K562 (cell line): Measurements from ENCODE around the gene HECW1. TPM values are rescaled to one million over a fixed set of nuclear protein-coding genes. Genes with fewer than 3 reads are reported as not detected.

Source experiments
- ATAC-seq: fragments of 200-7000 bp; cut with Tn5 transposase; 3 replicates; pipeline ENCODE4 v1.9.1; 2020; ENCODE audit warnings: moderate library complexity
- BruUV-seq: library from RNA; stranded (reverse); fragments of 400-500 nt; replicated peaks from 2 replicates; lab custom pipeline; 2021; lab: Mats Ljungman, UMichigan
- CTCF ChIA-PET: fragments of 300-600 bp; formaldehyde crosslinking; extraction: SDS; loops from one replicate; lab custom pipeline; 2021; ENCODE audit warnings: low intra/inter-chr PET ratio; lab: Yijun Ruan, JAX
- POLR2A ChIA-PET: fragments of 300-600, 350-650 bp; sonication (Branson Sonifier 250); formaldehyde crosslinking; extraction: SDS; loops from one replicate; lab custom pipeline; 2021; ENCODE audit warnings: antibody characterized with exemption, inconsistent platforms; lab: Yijun Ruan, JAX
- DNase-seq, 4 experiments: peaks; one replicate each; pipeline versions ENCODE4 v3.0.0 to v3.0.0-alpha.2; 2011 to 2018; ENCODE audit warnings: low spot score in 3 of 4, mixed read lengths in 3 of 4; ENCODE audit errors: extremely low read depth in 1 of 4
- FAIRE-seq: peaks from 2 replicates; lab custom pipeline; 2011; peaks lifted over from hg19 to GRCh38; lab: Jason Lieb, UNC
- H2AFZ ChIP-seq: 2 replicates; pipeline ENCODE4 v1.6.0; 2011; ENCODE audit warnings: low read depth, low read length, control low read depth, inconsistent platforms
- H3K27ac ChIP-seq: fragments of 200-600 bp; 3 replicates; pipeline ENCODE4 v1.8.0; 2011; ENCODE audit warnings: low read depth, mild to moderate bottlenecking, control low read depth, inconsistent platforms, low read length, moderate library complexity, mixed read lengths; ENCODE audit errors: extremely low read depth
- H3K27me3 ChIP-seq, 2 experiments: fragments of 300-600 bp in 1 of 2; 2 replicates in 1 of 2; 3 replicates in 1 of 2; pipeline versions ENCODE4 v1.6.0 to v1.8.0; 2011; ENCODE audit warnings: inconsistent platforms in 2 of 2, low read length in 2 of 2, mild to moderate bottlenecking in 1 of 2, mixed read lengths in 1 of 2, moderate library complexity in 1 of 2; ENCODE audit not compliant: control insufficient read depth in 2 of 2, insufficient read depth in 2 of 2
- H3K36me3 ChIP-seq: fragments of 300-600 bp; 3 replicates; pipeline ENCODE4 v1.8.0; 2011; ENCODE audit warnings: mild to moderate bottlenecking, low read length, inconsistent platforms; ENCODE audit not compliant: control insufficient read depth, insufficient read depth
- H3K4me1 ChIP-seq, 2 experiments: fragments of 200-600 bp in 1 of 2; replicated peaks in 1 of 2; 2 replicates in 1 of 2; 3 replicates in 1 of 2; pipeline versions ENCODE4 v1.5.1 to v1.8.0; 2011; ENCODE audit warnings: inconsistent platforms in 2 of 2, low read length in 2 of 2, mild to moderate bottlenecking in 1 of 2, mixed read lengths in 1 of 2, moderate library complexity in 1 of 2; ENCODE audit not compliant: control insufficient read depth in 2 of 2, insufficient read depth in 2 of 2
- H3K4me2 ChIP-seq: 2 replicates; pipeline ENCODE4 v1.6.1; 2011; ENCODE audit warnings: low read length, control low read depth, inconsistent platforms, mixed read lengths; ENCODE audit not compliant: insufficient read depth
- H3K4me3 ChIP-seq: fragments of 200-600 bp; sonication (generic), shearing (Covaris generic); 2 replicates; pipeline ENCODE4 v1.5.1; 2016; ENCODE audit warnings: control low read depth, inconsistent platforms
- H3K79me2 ChIP-seq: fragments of 200-600 bp; 3 replicates; pipeline ENCODE4 v1.8.0; 2011; ENCODE audit warnings: low read length, inconsistent platforms; ENCODE audit not compliant: control insufficient read depth, insufficient read depth
- H3K9ac ChIP-seq, 2 experiments: 2 replicates each; pipeline versions ENCODE4 v1.6.0 to v1.6.1; 2011; ENCODE audit warnings: low read depth in 2 of 2, low read length in 2 of 2, control low read depth in 1 of 2, inconsistent platforms in 1 of 2, mild to moderate bottlenecking in 1 of 2, mixed read lengths in 1 of 2; ENCODE audit not compliant: insufficient read depth in 1 of 2
- H3K9me1 ChIP-seq: one replicate; pipeline ENCODE4 v1.6.0; 2011; ENCODE audit warnings: inconsistent platforms, mild to moderate bottlenecking, low read length, moderate library complexity; ENCODE audit not compliant: control insufficient read depth, insufficient read depth
- H3K9me3 ChIP-seq: replicated peaks from 2 replicates; pipeline ENCODE4 v1.5.1; 2011; ENCODE audit warnings: low read depth, low read length, inconsistent platforms; ENCODE audit not compliant: control insufficient read depth, insufficient read depth
- H4K20me1 ChIP-seq: replicated peaks from 2 replicates; pipeline ENCODE4 v1.6.1; 2011; ENCODE audit warnings: low read length, inconsistent platforms, mixed read lengths; ENCODE audit not compliant: control insufficient read depth, insufficient read depth
- TARDBP ChIP-seq: fragments of 450-650 bp; IDR thresholded peaks from 2 replicates; pipeline ENCODE4 v1.6.1; 2016
- USF2 ChIP-seq: sonication (generic); formaldehyde crosslinking; IDR thresholded peaks from 2 replicates; pipeline ENCODE4 v1.5.0; 2020; ENCODE audit warnings: missing genetic modification reagents
- WGBS: fragments of 100-300 bp; shearing (Covaris generic); methylation state at CpG from one replicate; pipeline ENCODE4 v1.1.6; 2016; ENCODE audit warnings: low coverage, mixed read lengths; ENCODE audit not compliant: insufficient coverage; ENCODE audit errors: missing lambda C conversion rate; 5-methylcytosine and 5-hydroxymethylcytosine counted together
- in situ Hi-C: fragments of 300-500 bp; cut with MboI; formaldehyde crosslinking; loops from 4 replicates; pipeline ENCODE4 v1.15.0; 2018; ENCODE audit warnings: inconsistent platforms, mixed read lengths
- intact Hi-C: fragments of 100-400 bp; cut with micrococcal nuclease; formaldehyde crosslinking; loops from 2 replicates; pipeline ENCODE4 v1.14.2; 2022
- polyA plus RNA-seq, 8 experiments: library from polyadenylated mRNA; depleted of rRNA in 4 of 8; stranded (reverse) in 5 of 8; unstranded in 3 of 8; fragments of >200 nt; fragmentation: Nextera tagmentation in 2 of 8; fragmentation: Illumina TruSeq in 1 of 8; extraction: Ambion mirVana in 2 of 8; extraction: Trizol in 1 of 8; gene quantifications; 2 replicates each; pipeline versions ENCODE4 v1.2.1 to v1.2.3, GENCODE V29; 2011 to 2014; ENCODE audit warnings: inconsistent platforms in 1 of 8, missing spikeins in 1 of 8
- total RNA-seq, 7 experiments: library from RNA; depleted of rRNA in 6 of 7; stranded (reverse); fragments of >200 nt in 6 of 7; fragmentation: Illumina TruSeq in 2 of 7; extraction: Trizol in 2 of 7; gene quantifications; 2 replicates each; pipeline versions ENCODE4 v1.2.1 to v1.2.3, GENCODE V29; 2011 to 2021; ENCODE audit warnings: low replicate concordance in 1 of 7
- TF ChIP-seq, protein P1 (sequence below): sonication (generic); formaldehyde crosslinking; IDR thresholded peaks from 2 replicates; pipeline ENCODE4 v1.8.0; 2022; ENCODE audit warnings: mild to moderate bottlenecking, missing genetic modification reagents

The HECW1 gene
- total and polyA plus RNA-seq, 9 of the 15 experiments (the other 6 are each of a cell fraction or from before 2014, with no cell fraction given) = 0.07 to 0.31 (median 0.13) TPM; not detected in 4

DNA sequence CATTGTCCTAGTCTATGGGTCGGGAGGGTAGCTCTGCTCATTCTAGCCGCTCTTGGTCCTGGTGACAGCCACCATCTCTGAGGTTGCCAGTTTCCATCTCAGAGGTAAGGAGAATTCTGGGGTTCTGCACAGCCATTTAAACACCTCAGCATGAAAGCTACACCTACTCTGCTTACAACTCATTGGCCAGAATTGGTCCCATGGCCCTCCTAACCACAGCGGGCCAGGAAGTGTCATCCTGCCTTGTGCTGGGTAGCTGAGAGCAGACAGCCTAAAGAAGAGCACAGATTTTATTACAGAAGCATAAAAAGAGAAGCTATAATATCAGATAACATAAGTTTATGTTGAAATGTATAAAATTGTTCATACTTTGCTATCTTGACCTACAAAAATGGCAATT, 152.7 kb downstream of the HECW1 start:
- intact Hi-C loops (loop anchor here (10.0 kb wide), 2 partner anchors 150 to 170 kb away; partner anchors contain the start of gene HECW1), in situ Hi-C loops (loop anchor here (25.0 kb wide), 1 partner anchor 328 kb away; the partner anchor contains the start of genes MRPL32 and PSMA2)
- no peak overlapping the region for H3K4me3 ChIP-seq
- ATAC-seq = no peak; the same call in 2 of the 3 replicates
- no peak overlapping the region for H2AFZ ChIP-seq
- H4K20me1 ChIP-seq = no peaks in the 10 kb centered on the region; the same call in 1 of the 2 replicates
- H3K79me2 ChIP-seq = no peaks in the 10 kb centered on the region
- POLR2A ChIA-PET = no interaction called here
- FAIRE-seq = no peak
- H3K27ac ChIP-seq = no peak overlapping the region
- peaks cover 10 to 20% of the 10 kb centered on the region in 2 experiments for H3K27me3 ChIP-seq
- no peak for DNase-seq
- no TSS peak for BruUV-seq
- no peak overlapping the region for H3K4me2 ChIP-seq
- WGBS = 5% methylated on average over 3 of the region's 3 CpGs
- TF ChIP-seq, protein P1, sequence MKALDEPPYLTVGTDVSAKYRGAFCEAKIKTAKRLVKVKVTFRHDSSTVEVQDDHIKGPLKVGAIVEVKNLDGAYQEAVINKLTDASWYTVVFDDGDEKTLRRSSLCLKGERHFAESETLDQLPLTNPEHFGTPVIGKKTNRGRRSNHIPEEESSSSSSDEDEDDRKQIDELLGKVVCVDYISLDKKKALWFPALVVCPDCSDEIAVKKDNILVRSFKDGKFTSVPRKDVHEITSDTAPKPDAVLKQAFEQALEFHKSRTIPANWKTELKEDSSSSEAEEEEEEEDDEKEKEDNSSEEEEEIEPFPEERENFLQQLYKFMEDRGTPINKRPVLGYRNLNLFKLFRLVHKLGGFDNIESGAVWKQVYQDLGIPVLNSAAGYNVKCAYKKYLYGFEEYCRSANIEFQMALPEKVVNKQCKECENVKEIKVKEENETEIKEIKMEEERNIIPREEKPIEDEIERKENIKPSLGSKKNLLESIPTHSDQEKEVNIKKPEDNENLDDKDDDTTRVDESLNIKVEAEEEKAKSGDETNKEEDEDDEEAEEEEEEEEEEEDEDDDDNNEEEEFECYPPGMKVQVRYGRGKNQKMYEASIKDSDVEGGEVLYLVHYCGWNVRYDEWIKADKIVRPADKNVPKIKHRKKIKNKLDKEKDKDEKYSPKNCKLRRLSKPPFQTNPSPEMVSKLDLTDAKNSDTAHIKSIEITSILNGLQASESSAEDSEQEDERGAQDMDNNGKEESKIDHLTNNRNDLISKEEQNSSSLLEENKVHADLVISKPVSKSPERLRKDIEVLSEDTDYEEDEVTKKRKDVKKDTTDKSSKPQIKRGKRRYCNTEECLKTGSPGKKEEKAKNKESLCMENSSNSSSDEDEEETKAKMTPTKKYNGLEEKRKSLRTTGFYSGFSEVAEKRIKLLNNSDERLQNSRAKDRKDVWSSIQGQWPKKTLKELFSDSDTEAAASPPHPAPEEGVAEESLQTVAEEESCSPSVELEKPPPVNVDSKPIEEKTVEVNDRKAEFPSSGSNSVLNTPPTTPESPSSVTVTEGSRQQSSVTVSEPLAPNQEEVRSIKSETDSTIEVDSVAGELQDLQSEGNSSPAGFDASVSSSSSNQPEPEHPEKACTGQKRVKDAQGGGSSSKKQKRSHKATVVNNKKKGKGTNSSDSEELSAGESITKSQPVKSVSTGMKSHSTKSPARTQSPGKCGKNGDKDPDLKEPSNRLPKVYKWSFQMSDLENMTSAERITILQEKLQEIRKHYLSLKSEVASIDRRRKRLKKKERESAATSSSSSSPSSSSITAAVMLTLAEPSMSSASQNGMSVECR (CRISPR knock-in tag) = no peak
- TF ChIP-seq USF2 (peak; percentile 6; the same call in 1 of the 2 replicates), TARDBP (no peak)
- no peaks in the 10 kb centered on the region for H3K9me1 ChIP-seq
- H3K9ac ChIP-seq = no peak overlapping the region
- CTCF ChIA-PET = interaction anchor here (0.5 kb wide), 1 partner anchor 575 kb away, joined by 3 read pairs; no protein-coding TSS in a partner anchor
- H3K9me3 ChIP-seq = no peaks in the 10 kb centered on the region
- no peaks in the 10 kb centered on the region for H3K4me1 ChIP-seq
- H3K36me3 ChIP-seq = no peaks in the 10 kb centered on the region
